K562 (cell line): ENCODE results near the gene CCDC200.

Experiments used
- CREB1 ChIP-seq, 2 experiments: sonication (generic) in 1 of 2; formaldehyde crosslinking in 1 of 2; IDR thresholded peaks; 2 replicates each; pipeline versions ENCODE4 v1.6.1 to v1.8.0; 2012 to 2022; ENCODE audit warnings: inconsistent platforms in 1 of 2, mild to moderate bottlenecking in 1 of 2, missing genetic modification reagents in 1 of 2, moderate library complexity in 1 of 2
- ELF2 ChIP-seq: fragments of 250-450 bp; sonication (Bioruptor Pico); IDR thresholded peaks from 2 replicates; pipeline ENCODE4 v1.5.0; 2021; ENCODE audit warnings: mild to moderate bottlenecking
- GABPB1 ChIP-seq: sonication (generic); formaldehyde crosslinking; IDR thresholded peaks from 2 replicates; pipeline ENCODE4 v1.8.0; 2022; ENCODE audit warnings: mild to moderate bottlenecking, missing genetic modification reagents
- MAX ChIP-seq: sonication (generic); formaldehyde crosslinking; IDR thresholded peaks from 2 replicates; pipeline ENCODE4 v1.9.0; 2022; ENCODE audit warnings: mild to moderate bottlenecking, missing genetic modification reagents
- PTTG1 ChIP-seq: fragments of 450-650 bp; IDR thresholded peaks from 2 replicates; pipeline ENCODE4 v1.6.1; 2016; ENCODE audit warnings: low read depth, mild to moderate bottlenecking, missing genetic modification characterization, missing compliant biosample characterization
- TFAP4 ChIP-seq: sonication (generic); formaldehyde crosslinking; IDR thresholded peaks from 2 replicates; pipeline ENCODE4 v1.8.0; 2022; ENCODE audit warnings: missing genetic modification reagents, mild to moderate bottlenecking, moderate library complexity, borderline replicate concordance
- ZNF263 ChIP-seq: sonication (generic); formaldehyde crosslinking; IDR thresholded peaks from 2 replicates; pipeline ENCODE4 v1.8.0; 2022; ENCODE audit warnings: mild to moderate bottlenecking, missing genetic modification reagents, borderline replicate concordance
- ZNF407 ChIP-seq: fragments of 450-650 bp; IDR thresholded peaks from 2 replicates; pipeline ENCODE4 v1.6.1; 2016; ENCODE audit warnings: low read depth

- TF ChIP-seq TFAP4 (CRISPR knock-in tag) = no peak
- no peak for TF ChIP-seq ELF2 (CRISPR knock-in tag)
- no peak for TF ChIP-seq ZNF263 (CRISPR knock-in tag)
- TF ChIP-seq PTTG1 (tag) = no peak
- no peak for TF ChIP-seq MAX (CRISPR knock-in tag)
- no peak for TF ChIP-seq ZNF407
- TF ChIP-seq GABPB1 (CRISPR knock-in tag) = no peak
- TF ChIP-seq CREB1 (IDR thresholded peaks at IDR 0.05) = no peak
- TF ChIP-seq CREB1 (CRISPR knock-in tag; IDR thresholded peaks at IDR 0.05) = no peak
These were observed 4.2 kb downstream of the CCDC200 start for GRCh38 chr17:43224146-43224705.
